Endothelial cell of umbilical vein (primary cell): Measurements from ENCODE around the gene DIP2C.

Source experiments
- CTCF ChIP-seq, 2 donors: IDR thresholded peaks; 1 replicate in 1 of 2; 2 replicates in 1 of 2; pipeline ENCODE4 v1.5.1; 2011; ENCODE audit warnings: low read length in 2 of 2, mild to moderate bottlenecking in 2 of 2, moderate library complexity in 2 of 2, control low read depth in 1 of 2, inconsistent platforms in 1 of 2, low read depth in 1 of 2; ENCODE audit not compliant: insufficient read depth in 1 of 2; ENCODE audit errors: extremely low read depth in 1 of 2
- EZH2 ChIP-seq: IDR thresholded peaks from 2 replicates; pipeline ENCODE4 v1.6.1; 2012; ENCODE audit warnings: borderline replicate concordance, low read depth, mild to moderate bottlenecking, moderate library complexity, low read length, inconsistent platforms; ENCODE audit not compliant: severe bottlenecking
- MYC ChIP-seq: IDR thresholded peaks from one replicate; pipeline ENCODE4 v1.6.1; 2011; ENCODE audit warnings: mild to moderate bottlenecking, low read depth, low read length
- POLR2A ChIP-seq: IDR thresholded peaks from 2 replicates; pipeline ENCODE4 v1.6.1; 2012; ENCODE audit warnings: low read depth, mild to moderate bottlenecking, control low read depth, low read length
- POLR2AphosphoS5 ChIP-seq: IDR thresholded peaks from 2 replicates; pipeline ENCODE4 v1.6.1; 2012; ENCODE audit warnings: low read depth, mild to moderate bottlenecking, control low read depth, low read length, moderate library complexity; ENCODE audit not compliant: insufficient read depth
- TF ChIP-seq, protein P1 (sequence below): IDR thresholded peaks from 2 replicates; pipeline ENCODE4 v1.6.1; 2011; ENCODE audit not compliant: insufficient read depth, insufficient read length

DNA sequence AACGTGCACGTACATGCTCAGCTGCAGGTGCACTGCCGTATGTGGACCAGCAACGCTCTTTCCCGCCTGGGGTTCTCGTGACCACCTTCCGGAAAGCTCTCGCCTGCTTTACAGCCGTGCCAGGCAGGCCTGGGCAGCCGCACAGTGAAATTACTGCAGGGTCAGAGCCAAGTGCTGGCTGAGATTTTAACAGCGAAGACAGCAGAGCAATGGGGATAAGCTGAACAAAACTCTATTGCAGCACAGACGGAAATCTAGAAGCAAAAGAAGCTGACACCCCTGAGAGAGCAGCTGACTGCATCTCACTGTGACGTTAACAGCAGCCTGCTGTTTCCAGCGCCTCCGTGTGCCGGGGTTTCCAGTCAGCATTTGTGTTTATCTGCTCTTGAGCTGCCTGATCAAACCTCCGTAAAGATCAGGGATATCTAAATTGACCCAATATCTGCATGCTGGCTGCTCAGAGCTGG is 179.0 kb downstream of the DIP2C start:
- no peak for TF ChIP-seq CTCF (IDR thresholded peaks at IDR 0.05; ENCODE audit: extremely low read depth in 1 of 2, insufficient read depth in 1 of 2, low read depth in 1 of 2, low read length in 2 of 2)
- TF ChIP-seq, protein P1, sequence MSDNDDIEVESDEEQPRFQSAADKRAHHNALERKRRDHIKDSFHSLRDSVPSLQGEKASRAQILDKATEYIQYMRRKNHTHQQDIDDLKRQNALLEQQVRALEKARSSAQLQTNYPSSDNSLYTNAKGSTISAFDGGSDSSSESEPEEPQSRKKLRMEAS, result no peak
- no peak for TF ChIP-seq POLR2AphosphoS5
- TF ChIP-seq POLR2A, result no peak
- no peak for TF ChIP-seq MYC
- no peak for TF ChIP-seq EZH2
